Measurements from ENCODE around the gene RAB3IL1.

- no peak for TF ChIP-seq POLR2A (IDR thresholded peaks at IDR 0.05)
- TF ChIP-seq CTCF (IDR thresholded peaks at IDR 0.05) = no peak
Measured at GRCh38 chr11:61870541-61871031, 46.8 kb downstream of the RAB3IL1 start.

Data from body of pancreas (tissue), 4 donors.